Neural progenitor cell (in vitro differentiated cells): ENCODE results near the gene ZFAND3.

Source experiments
- EZH2 ChIP-seq: fragments of 200-600 bp; sonication (generic); IDR thresholded peaks from 2 replicates; pipeline ENCODE4 v1.6.1; 2017; ENCODE audit warnings: antibody characterized with exemption, mild to moderate bottlenecking, moderate library complexity
- TF ChIP-seq, protein P1 (sequence below): fragments of 200-600 bp; sonication (generic); IDR thresholded peaks from 2 replicates; pipeline ENCODE4 v1.5.1; 2017; ENCODE audit warnings: antibody characterized with exemption, mild to moderate bottlenecking

DNA sequence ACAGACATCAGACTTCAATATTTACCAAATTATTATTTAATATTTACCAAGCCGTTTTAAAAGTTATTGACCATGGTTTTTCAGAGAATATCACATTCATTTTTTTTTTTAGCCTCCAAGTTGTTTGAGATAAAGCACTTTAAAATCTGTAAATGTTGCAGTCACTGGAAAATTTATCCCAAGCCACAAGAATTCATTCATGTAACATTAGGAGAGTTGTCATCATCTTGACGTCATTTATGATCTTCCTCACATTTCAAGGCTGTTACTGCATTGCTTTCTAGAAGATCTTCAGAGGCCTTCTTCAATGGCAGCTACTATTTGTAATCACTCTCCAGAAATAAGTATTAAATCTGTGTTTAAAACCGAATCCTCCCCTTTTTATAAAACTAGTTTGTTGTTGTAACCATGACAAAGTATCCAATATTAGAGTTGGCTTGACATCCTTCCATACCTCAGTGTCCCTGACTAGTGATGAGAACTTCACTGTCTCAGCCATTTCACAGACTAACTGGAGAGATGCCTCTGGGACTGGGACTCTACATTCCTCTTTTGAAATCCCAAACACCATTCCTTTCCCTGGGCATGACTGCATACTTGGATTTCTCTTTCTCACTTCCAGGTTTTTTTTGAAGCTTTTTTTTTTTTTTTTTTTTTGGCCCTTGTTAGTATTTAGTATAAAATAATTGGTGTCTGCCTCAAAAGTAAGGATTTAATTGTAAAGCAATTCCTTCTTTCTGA is 100.1 kb downstream of the ZFAND3 start:
- TF ChIP-seq, protein P1, sequence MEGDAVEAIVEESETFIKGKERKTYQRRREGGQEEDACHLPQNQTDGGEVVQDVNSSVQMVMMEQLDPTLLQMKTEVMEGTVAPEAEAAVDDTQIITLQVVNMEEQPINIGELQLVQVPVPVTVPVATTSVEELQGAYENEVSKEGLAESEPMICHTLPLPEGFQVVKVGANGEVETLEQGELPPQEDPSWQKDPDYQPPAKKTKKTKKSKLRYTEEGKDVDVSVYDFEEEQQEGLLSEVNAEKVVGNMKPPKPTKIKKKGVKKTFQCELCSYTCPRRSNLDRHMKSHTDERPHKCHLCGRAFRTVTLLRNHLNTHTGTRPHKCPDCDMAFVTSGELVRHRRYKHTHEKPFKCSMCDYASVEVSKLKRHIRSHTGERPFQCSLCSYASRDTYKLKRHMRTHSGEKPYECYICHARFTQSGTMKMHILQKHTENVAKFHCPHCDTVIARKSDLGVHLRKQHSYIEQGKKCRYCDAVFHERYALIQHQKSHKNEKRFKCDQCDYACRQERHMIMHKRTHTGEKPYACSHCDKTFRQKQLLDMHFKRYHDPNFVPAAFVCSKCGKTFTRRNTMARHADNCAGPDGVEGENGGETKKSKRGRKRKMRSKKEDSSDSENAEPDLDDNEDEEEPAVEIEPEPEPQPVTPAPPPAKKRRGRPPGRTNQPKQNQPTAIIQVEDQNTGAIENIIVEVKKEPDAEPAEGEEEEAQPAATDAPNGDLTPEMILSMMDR, result no peak
- TF ChIP-seq EZH2, result no peak
